CD14-positive monocyte (primary cell): ENCODE data around the gene D2HGDH. TPM values are rescaled to one million over a fixed set of nuclear protein-coding genes. Genes with fewer than 3 reads are reported as not detected.

Experiments
- DNase-seq, 3 donors: peaks; one replicate each; pipeline ENCODE4 v3.0.0-alpha.2; 2011 to 2022
- H2AFZ ChIP-seq: 2 replicates; pipeline ENCODE4 v1.6.0; 2012; ENCODE audit warnings: mild to moderate bottlenecking, low read depth, low read length, inconsistent platforms; ENCODE audit not compliant: insufficient read depth, poor library complexity, severe bottlenecking
- H3K27ac ChIP-seq, 2 donors: 1 replicate in 1 of 2; 2 replicates in 1 of 2; pipeline ENCODE4 v1.5.1; 2012 to 2013; ENCODE audit warnings: low read length in 2 of 2, control low read depth in 1 of 2, inconsistent platforms in 1 of 2, low read depth in 1 of 2, mild to moderate bottlenecking in 1 of 2
- H3K27me3 ChIP-seq, 2 donors: one replicate each; pipeline versions ENCODE4 v1.6.0 to v1.6.1; 2011 to 2013; ENCODE audit warnings: low read length in 2 of 2; ENCODE audit not compliant: control insufficient read depth in 2 of 2, insufficient read depth in 2 of 2
- H3K36me3 ChIP-seq, 2 donors: replicated peaks in 1 of 2; 1 replicate in 1 of 2; 2 replicates in 1 of 2; pipeline versions ENCODE4 v1.5.1 to v1.6.1; 2012 to 2013; ENCODE audit warnings: low read length in 2 of 2, control low read depth in 1 of 2, inconsistent platforms in 1 of 2, mild to moderate bottlenecking in 1 of 2; ENCODE audit not compliant: insufficient read depth in 2 of 2, control insufficient read depth in 1 of 2
- H3K4me1 ChIP-seq, 2 donors: 1 replicate in 1 of 2; 2 replicates in 1 of 2; pipeline versions ENCODE4 v1.5.1 to v1.6.1; 2012 to 2013; ENCODE audit warnings: low read length in 2 of 2, control low read depth in 1 of 2, inconsistent platforms in 1 of 2, mild to moderate bottlenecking in 1 of 2, moderate library complexity in 1 of 2; ENCODE audit not compliant: insufficient read depth in 2 of 2, control insufficient read depth in 1 of 2
- H3K4me2 ChIP-seq: replicated peaks from 2 replicates; pipeline ENCODE3; 2012; ENCODE audit warnings: low read length, moderate library complexity, mild to moderate bottlenecking; ENCODE audit not compliant: poor library complexity, severe bottlenecking; ENCODE audit errors: extremely low read depth
- H3K4me3 ChIP-seq, 3 experiments: fragments of 200-600 bp in 1 of 3; sonication (generic) in 1 of 3; replicated peaks in 1 of 3; 1 replicate in 2 of 3; 2 replicates in 1 of 3; pipeline ENCODE4 v1.5.1; 2011 to 2013; ENCODE audit warnings: low read length in 3 of 3, mild to moderate bottlenecking in 3 of 3, control low read depth in 2 of 3, low read depth in 2 of 3, inconsistent platforms in 1 of 3, moderate library complexity in 1 of 3
- H3K79me2 ChIP-seq: 2 replicates; pipeline ENCODE4 v1.6.0; 2012; ENCODE audit warnings: mild to moderate bottlenecking, control low read depth, inconsistent platforms, low read length, moderate library complexity; ENCODE audit not compliant: insufficient read depth
- H3K9ac ChIP-seq: 2 replicates; pipeline ENCODE4 v1.6.0; 2017; ENCODE audit warnings: low read length, mild to moderate bottlenecking; ENCODE audit not compliant: insufficient read depth, poor library complexity, severe bottlenecking
- H3K9me3 ChIP-seq, 2 donors: replicated peaks in 1 of 2; 1 replicate in 1 of 2; 2 replicates in 1 of 2; pipeline versions ENCODE4 v1.5.1 to v1.6.1; 2012 to 2013; ENCODE audit warnings: low read length in 2 of 2, control low read depth in 1 of 2; ENCODE audit not compliant: control insufficient read depth in 1 of 2, insufficient read depth in 1 of 2
- H4K20me1 ChIP-seq: 2 replicates; pipeline ENCODE4 v1.6.0; 2012; ENCODE audit warnings: mild to moderate bottlenecking, low read length, control low read depth, moderate library complexity; ENCODE audit not compliant: insufficient read depth
- H3K27ac Mint-ChIP-seq, 7 donors: one replicate each; pipeline ENCODE4 v1.8.0; 2020; ENCODE audit warnings: mild to moderate bottlenecking in 7 of 7, mixed read lengths in 7 of 7, moderate library complexity in 6 of 7, inconsistent platforms in 2 of 7
- H3K27me3 Mint-ChIP-seq, 3 donors: one replicate each; pipeline ENCODE4 v1.8.0; 2021 to 2022; ENCODE audit warnings: low read depth in 3 of 3, mild to moderate bottlenecking in 3 of 3, mixed read lengths in 3 of 3, moderate library complexity in 3 of 3, inconsistent platforms in 1 of 3
- H3K36me3 Mint-ChIP-seq, 2 donors: one replicate each; pipeline ENCODE4 v1.8.0; 2020; ENCODE audit warnings: mixed read lengths in 2 of 2, inconsistent platforms in 1 of 2, mild to moderate bottlenecking in 1 of 2
- H3K4me1 Mint-ChIP-seq: one replicate; pipeline ENCODE4 v1.8.0; 2020; ENCODE audit warnings: mild to moderate bottlenecking, mixed read lengths
- H3K4me3 Mint-ChIP-seq, 2 donors: one replicate each; pipeline ENCODE4 v1.8.0; 2020; ENCODE audit warnings: mild to moderate bottlenecking in 2 of 2, mixed read lengths in 2 of 2, moderate library complexity in 1 of 2
- H3K9me3 Mint-ChIP-seq, 7 donors: one replicate each; pipeline ENCODE4 v1.8.0; 2020 to 2022; ENCODE audit warnings: mixed read lengths in 7 of 7, mild to moderate bottlenecking in 6 of 7, moderate library complexity in 6 of 7, inconsistent platforms in 2 of 7
- WGBS: methylation state at CpG from one replicate; pipeline ENCODE4 v1.1.5; 2013; ENCODE audit warnings: missing lambda C conversion rate; ENCODE audit not compliant: insufficient coverage; 5-methylcytosine and 5-hydroxymethylcytosine counted together
- intact Hi-C, 2 donors: fragments of 100-400 bp; cut with micrococcal nuclease; formaldehyde crosslinking; loops; one replicate each; pipeline versions ENCODE4 v1.15.0 to v1.15.1; 2023
- polyA plus RNA-seq, 3 donors: library from polyadenylated mRNA; depleted of rRNA in 1 of 3; unstranded in 2 of 3; stranded (reverse) in 1 of 3; fragments of 300-500 nt in 2 of 3; fragments of >200 nt in 1 of 3; fragmentation: Illumina TruSeq in 2 of 3; gene quantifications; 1 replicate in 2 of 3; 2 replicates in 1 of 3; pipeline ENCODE4 v1.2.3, GENCODE V29; 2012 to 2021
- TF ChIP-seq, protein P1 (sequence below): fragments of 200-600 bp; IDR thresholded peaks from one replicate; pipeline ENCODE4 v1.8.0; 2022; ENCODE audit warnings: antibody characterized with exemption, mild to moderate bottlenecking

The D2HGDH gene
- polyA plus RNA-seq, 3 donors = 1.0 to 57.1 (median 1.1) TPM

DNA sequence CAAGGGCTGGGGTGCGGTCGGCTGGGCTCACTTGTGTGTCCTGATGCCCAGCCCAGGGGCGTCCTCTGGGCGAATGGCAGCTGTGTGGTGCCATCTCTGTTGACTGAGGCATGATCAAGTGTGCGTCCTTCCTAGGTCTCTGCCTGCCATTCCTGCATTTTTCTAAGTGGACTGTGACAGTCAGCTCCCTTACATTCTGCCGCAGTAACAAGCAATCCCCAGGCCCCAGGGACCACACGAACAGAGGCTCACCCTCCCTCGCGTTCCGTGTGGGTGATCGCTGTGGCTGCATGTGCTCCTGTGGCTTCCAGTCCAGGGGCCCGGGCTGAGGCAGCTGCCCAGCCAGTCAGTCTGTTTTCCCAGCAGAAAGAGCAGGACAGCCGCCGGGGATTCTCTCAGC lies 17.8 kb downstream of the D2HGDH start:
- Mint-ChIP-seq H3K4me3 (no peak overlapping the region), H3K27ac (no peak overlapping the region), H3K4me1 (no peaks in the 10 kb centered on the region), H3K27me3 (no peaks in the 10 kb centered on the region), H3K9me3 (peaks cover 0 to 2% (median 0%) of the 10 kb centered on the region in 7 donors), H3K36me3 (peaks cover 50 to 71% of the 10 kb centered on the region in 2 donors)
- Histone ChIP-seq H3K27me3 (no peaks in the 10 kb centered on the region), H3K4me1 (no peaks in the 10 kb centered on the region), H3K36me3 (peaks cover 32 to 39% of the 10 kb centered on the region in 2 donors), H3K9ac (no peak overlapping the region), H3K4me2 (no peak overlapping the region), H2AFZ (no peak overlapping the region), H3K9me3 (no peaks in the 10 kb centered on the region), H4K20me1 (no peaks in the 10 kb centered on the region), H3K4me3 (no peak overlapping the region), H3K27ac (no peak overlapping the region), H3K79me2 (no peaks in the 10 kb centered on the region)
- intact Hi-C loops = no loop called here
- whole genome bisulfite sequencing = 99% methylated on average over 14 of the region's 14 CpGs
- TF ChIP-seq, protein P1, sequence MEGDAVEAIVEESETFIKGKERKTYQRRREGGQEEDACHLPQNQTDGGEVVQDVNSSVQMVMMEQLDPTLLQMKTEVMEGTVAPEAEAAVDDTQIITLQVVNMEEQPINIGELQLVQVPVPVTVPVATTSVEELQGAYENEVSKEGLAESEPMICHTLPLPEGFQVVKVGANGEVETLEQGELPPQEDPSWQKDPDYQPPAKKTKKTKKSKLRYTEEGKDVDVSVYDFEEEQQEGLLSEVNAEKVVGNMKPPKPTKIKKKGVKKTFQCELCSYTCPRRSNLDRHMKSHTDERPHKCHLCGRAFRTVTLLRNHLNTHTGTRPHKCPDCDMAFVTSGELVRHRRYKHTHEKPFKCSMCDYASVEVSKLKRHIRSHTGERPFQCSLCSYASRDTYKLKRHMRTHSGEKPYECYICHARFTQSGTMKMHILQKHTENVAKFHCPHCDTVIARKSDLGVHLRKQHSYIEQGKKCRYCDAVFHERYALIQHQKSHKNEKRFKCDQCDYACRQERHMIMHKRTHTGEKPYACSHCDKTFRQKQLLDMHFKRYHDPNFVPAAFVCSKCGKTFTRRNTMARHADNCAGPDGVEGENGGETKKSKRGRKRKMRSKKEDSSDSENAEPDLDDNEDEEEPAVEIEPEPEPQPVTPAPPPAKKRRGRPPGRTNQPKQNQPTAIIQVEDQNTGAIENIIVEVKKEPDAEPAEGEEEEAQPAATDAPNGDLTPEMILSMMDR = no peak
- DNase-seq = no peak

DNA sequence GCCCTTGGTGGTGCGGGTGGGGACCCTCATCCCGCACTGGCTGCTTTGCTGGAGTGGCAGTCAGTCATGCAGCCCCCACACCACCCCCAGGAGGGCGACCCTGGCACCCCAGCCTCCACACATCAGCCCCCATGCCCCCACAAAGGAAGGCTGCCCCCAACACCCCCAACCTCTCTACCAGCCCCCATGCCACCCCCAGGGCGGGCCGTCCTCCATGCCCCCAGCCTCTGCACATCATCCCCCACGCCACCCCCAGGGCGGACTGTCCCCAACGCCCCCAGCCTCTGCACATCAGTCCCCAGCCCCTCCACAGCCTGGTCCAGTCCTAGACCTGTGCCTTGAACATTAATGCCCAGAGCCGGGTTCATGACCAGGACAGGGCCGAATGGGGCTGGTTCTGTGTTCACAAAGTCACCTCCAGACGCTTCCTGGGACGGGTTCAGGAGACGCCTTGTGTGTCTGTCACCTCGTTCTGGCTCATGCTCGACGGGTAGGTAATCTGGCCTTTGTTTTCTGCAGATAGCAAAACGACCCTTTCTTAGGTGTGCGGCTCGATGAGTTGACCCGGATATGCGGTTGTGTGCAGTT lies 18.4 kb downstream of the D2HGDH start:
- Mint-ChIP-seq H3K36me3 (peaks cover 52 to 74% of the 10 kb centered on the region in 2 donors), H3K4me1 (no peaks in the 10 kb centered on the region), H3K9me3 (peaks cover 0 to 2% (median 0%) of the 10 kb centered on the region in 7 donors), H3K4me3 (no peak overlapping the region), H3K27ac (no peak overlapping the region), H3K27me3 (no peaks in the 10 kb centered on the region)
- Histone ChIP-seq H3K4me3 (no peak overlapping the region), H3K27ac (no peak overlapping the region), H4K20me1 (no peaks in the 10 kb centered on the region), H3K4me2 (no peak overlapping the region), H2AFZ (no peak overlapping the region), H3K9me3 (no peaks in the 10 kb centered on the region), H3K36me3 (peaks cover 31 to 44% of the 10 kb centered on the region in 2 donors), H3K27me3 (no peaks in the 10 kb centered on the region), H3K79me2 (no peaks in the 10 kb centered on the region), H3K4me1 (no peaks in the 10 kb centered on the region), H3K9ac (no peak overlapping the region)
- TF ChIP-seq, protein P1 = no peak
- DNase-seq = no peak
- 91% methylated on average over 16 of the region's 21 CpGs for whole genome bisulfite sequencing
- intact Hi-C loops = no loop called here
